Suprapubic skin (tissue), 4 donors: ENCODE measurements around the gene DPH7. TPM values are rescaled to one million over a fixed set of nuclear protein-coding genes. Genes with fewer than 3 reads are reported as not detected.

Experiments
- DNase-seq, 2 donors: peaks; one replicate each; pipeline ENCODE4 v3.0.0-alpha.2; 2019; ENCODE audit warnings: low spot score in 2 of 2
- H3K27ac ChIP-seq: fragments of 200-600 bp; sonication (generic); one replicate; pipeline ENCODE4 v1.5.1; 2019
- H3K27me3 ChIP-seq: fragments of 200-600 bp; sonication (generic); one replicate; pipeline ENCODE4 v1.5.1; 2019
- H3K36me3 ChIP-seq: fragments of 200-600 bp; sonication (generic); one replicate; pipeline ENCODE4 v1.5.1; 2019
- H3K4me1 ChIP-seq: fragments of 200-600 bp; sonication (generic); one replicate; pipeline ENCODE4 v1.5.1; 2019
- H3K4me3 ChIP-seq: fragments of 200-600 bp; sonication (generic); one replicate; pipeline ENCODE4 v1.5.1; 2019; ENCODE audit warnings: mild to moderate bottlenecking
- H3K9me3 ChIP-seq: fragments of 200-600 bp; sonication (generic); one replicate; pipeline ENCODE4 v1.5.1; 2019
- CTCF ChIP-seq, 2 donors: fragments of 200-600 bp in 1 of 2; fragments of 450-650 bp in 1 of 2; sonication (generic) in 1 of 2; IDR thresholded peaks; one replicate each; pipeline ENCODE4 v1.5.1; 2016 to 2019; ENCODE audit warnings: antibody characterized with exemption in 2 of 2, mild to moderate bottlenecking in 1 of 2, moderate library complexity in 1 of 2
- EP300 ChIP-seq: sonication (generic); formaldehyde crosslinking; IDR thresholded peaks from one replicate; pipeline ENCODE4 v1.6.1; 2017; ENCODE audit warnings: antibody characterized with exemption
- POLR2A ChIP-seq, 2 donors: fragments of 450-650 bp; IDR thresholded peaks; one replicate each; pipeline ENCODE4 v1.6.1; 2017; ENCODE audit warnings: antibody characterized with exemption in 2 of 2, mild to moderate bottlenecking in 2 of 2, moderate library complexity in 2 of 2
- POLR2AphosphoS5 ChIP-seq, 3 donors: sonication (generic); formaldehyde crosslinking; IDR thresholded peaks; one replicate each; pipeline ENCODE4 v1.6.1; 2017; ENCODE audit warnings: antibody characterized with exemption in 3 of 3
- WGBS: methylation state at CpG from one replicate; pipeline ENCODE4 v1.1.5; 2018; 5-methylcytosine and 5-hydroxymethylcytosine counted together
- total RNA-seq, 4 donors: library from RNA; depleted of rRNA; stranded (reverse); fragments of >200 nt; gene quantifications; one replicate each; pipeline ENCODE4 v1.1.0, GENCODE V29; 2016

Gene DPH7
- total RNA-seq, 4 donors from 2014 or later: 26.8 to 64.8 (median 34.1) TPM

- DNase-seq: no peak
- no peak overlapping the region for H3K4me3 ChIP-seq
- no peak overlapping the region for H3K27ac ChIP-seq
- H3K4me1 ChIP-seq: peaks cover 14% of the 10 kb centered on the region
- H3K9me3 ChIP-seq: no peaks in the 10 kb centered on the region
- H3K36me3 ChIP-seq: peaks cover 58% of the 10 kb centered on the region
- WGBS: 68% methylated on average over 9 of the region's 20 CpGs
- no peak for TF ChIP-seq POLR2AphosphoS5 (IDR thresholded peaks at IDR 0.05)
- TF ChIP-seq CTCF (IDR thresholded peaks at IDR 0.05): peak in 1 of 2 donors; percentile 12
- H3K27me3 ChIP-seq: no peaks in the 10 kb centered on the region
These were observed 3.6 kb upstream of the DPH7 start for GRCh38 chr9:137582286-137582860.

GRCh38 chr9:137581361-137582285, 2.9 kb upstream of the DPH7 start:
- H3K9me3 ChIP-seq: no peaks in the 10 kb centered on the region
- no peak for DNase-seq
- WGBS: 93% methylated on average over 19 of the region's 22 CpGs
- peaks cover 50% of the 10 kb centered on the region for H3K36me3 ChIP-seq
- H3K27me3 ChIP-seq: no peaks in the 10 kb centered on the region
- no peak overlapping the region for H3K4me3 ChIP-seq
- H3K27ac ChIP-seq: no peak overlapping the region
- peaks cover 22% of the 10 kb centered on the region for H3K4me1 ChIP-seq
- TF ChIP-seq EP300: no peak
- no peak for TF ChIP-seq CTCF (IDR thresholded peaks at IDR 0.05)
- no peak for TF ChIP-seq POLR2AphosphoS5 (IDR thresholded peaks at IDR 0.05)
- no peak for TF ChIP-seq POLR2A (IDR thresholded peaks at IDR 0.05)

- TF ChIP-seq EP300: no peak
- H3K36me3 ChIP-seq: peaks cover 43% of the 10 kb centered on the region
- no peak overlapping the region for H3K27ac ChIP-seq
- no peaks in the 10 kb centered on the region for H3K9me3 ChIP-seq
- H3K4me3 ChIP-seq: no peak overlapping the region
- no peaks in the 10 kb centered on the region for H3K27me3 ChIP-seq
- no peak for DNase-seq
- 90% methylated on average over 3 of the region's 4 CpGs for WGBS
- H3K4me1 ChIP-seq: peaks cover 24% of the 10 kb centered on the region
These were observed 2.2 kb upstream of the DPH7 start for GRCh38 chr9:137580954-137581322.

GRCh38 chr9:137580209-137580953, 1.7 kb upstream of the DPH7 start:
- DNase-seq: no peak
- Histone ChIP-seq H3K4me1 (peaks cover 30% of the 10 kb centered on the region), H3K36me3 (peaks cover 39% of the 10 kb centered on the region), H3K27me3 (no peaks in the 10 kb centered on the region), H3K27ac (no peak overlapping the region), H3K9me3 (no peaks in the 10 kb centered on the region), H3K4me3 (no peak overlapping the region)
- WGBS: 73% methylated on average over 5 of the region's 23 CpGs
- TF ChIP-seq CTCF (IDR thresholded peaks at IDR 0.05) (no peak), EP300 (no peak), POLR2AphosphoS5 (IDR thresholded peaks at IDR 0.05) (no peak), POLR2A (IDR thresholded peaks at IDR 0.05) (no peak)

GRCh38 chr9:137579259-137579604, 507 bp upstream of the DPH7 start:
- DNase-seq: no peak
- TF ChIP-seq POLR2A (IDR thresholded peaks at IDR 0.05): no peak
- TF ChIP-seq EP300: no peak
- no peak for TF ChIP-seq POLR2AphosphoS5 (IDR thresholded peaks at IDR 0.05)
- no peak for TF ChIP-seq CTCF (IDR thresholded peaks at IDR 0.05)
- no peaks in the 10 kb centered on the region for H3K9me3 ChIP-seq
- H3K4me3 ChIP-seq: peak overlapping the region; percentile 73
- H3K36me3 ChIP-seq: peaks cover 41% of the 10 kb centered on the region
- H3K27me3 ChIP-seq: no peaks in the 10 kb centered on the region
- H3K27ac ChIP-seq: peak overlapping the region; percentile 16
- 43% methylated on average over 11 of the region's 19 CpGs for WGBS
- peaks cover 34% of the 10 kb centered on the region for H3K4me1 ChIP-seq
